Gastroesophageal sphincter (tissue), 3 donors: ENCODE measurements around the gene BTBD9.

Source experiments
- EP300 ChIP-seq: sonication (generic); formaldehyde crosslinking; IDR thresholded peaks from one replicate; pipeline ENCODE4 v1.6.1; 2017; ENCODE audit warnings: antibody characterized with exemption, mild to moderate bottlenecking
- POLR2A ChIP-seq, 2 donors: fragments of 450-650 bp; IDR thresholded peaks; one replicate each; pipeline ENCODE4 v1.6.1; 2017; ENCODE audit warnings: antibody characterized with exemption in 2 of 2, mild to moderate bottlenecking in 2 of 2, moderate library complexity in 1 of 2
- POLR2AphosphoS5 ChIP-seq: sonication (generic); formaldehyde crosslinking; IDR thresholded peaks from one replicate; pipeline ENCODE4 v1.6.1; 2017; ENCODE audit warnings: antibody characterized with exemption
- TF ChIP-seq, protein P1 (sequence below), 4 experiments: fragments of 200-600 bp in 2 of 4; fragments of 450-650 bp in 2 of 4; sonication (generic) in 1 of 4; IDR thresholded peaks; one replicate each; pipeline ENCODE4 v1.5.1; 2017 to 2019; ENCODE audit warnings: antibody characterized with exemption in 4 of 4, mild to moderate bottlenecking in 2 of 4, moderate library complexity in 2 of 4

DNA sequence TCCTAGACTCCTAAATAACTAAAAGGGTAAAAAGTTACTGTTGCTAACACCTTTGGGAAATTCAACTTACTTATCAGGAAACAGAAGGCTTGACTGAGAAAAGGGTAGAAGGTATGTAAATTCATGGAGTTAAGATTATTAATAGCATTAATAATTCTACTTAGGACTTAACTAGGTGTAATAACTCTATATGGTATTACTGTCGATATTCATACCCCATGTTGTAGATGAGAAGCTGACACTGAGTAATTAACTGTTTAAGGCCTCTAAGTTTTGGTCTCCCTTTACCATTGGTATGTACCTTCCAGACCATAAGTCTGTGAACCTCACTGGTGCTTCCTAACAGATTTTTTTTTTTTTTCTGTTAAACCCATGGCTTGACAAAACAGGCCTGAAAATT is 47.8 kb upstream of the BTBD9 start:
- TF ChIP-seq, protein P1, sequence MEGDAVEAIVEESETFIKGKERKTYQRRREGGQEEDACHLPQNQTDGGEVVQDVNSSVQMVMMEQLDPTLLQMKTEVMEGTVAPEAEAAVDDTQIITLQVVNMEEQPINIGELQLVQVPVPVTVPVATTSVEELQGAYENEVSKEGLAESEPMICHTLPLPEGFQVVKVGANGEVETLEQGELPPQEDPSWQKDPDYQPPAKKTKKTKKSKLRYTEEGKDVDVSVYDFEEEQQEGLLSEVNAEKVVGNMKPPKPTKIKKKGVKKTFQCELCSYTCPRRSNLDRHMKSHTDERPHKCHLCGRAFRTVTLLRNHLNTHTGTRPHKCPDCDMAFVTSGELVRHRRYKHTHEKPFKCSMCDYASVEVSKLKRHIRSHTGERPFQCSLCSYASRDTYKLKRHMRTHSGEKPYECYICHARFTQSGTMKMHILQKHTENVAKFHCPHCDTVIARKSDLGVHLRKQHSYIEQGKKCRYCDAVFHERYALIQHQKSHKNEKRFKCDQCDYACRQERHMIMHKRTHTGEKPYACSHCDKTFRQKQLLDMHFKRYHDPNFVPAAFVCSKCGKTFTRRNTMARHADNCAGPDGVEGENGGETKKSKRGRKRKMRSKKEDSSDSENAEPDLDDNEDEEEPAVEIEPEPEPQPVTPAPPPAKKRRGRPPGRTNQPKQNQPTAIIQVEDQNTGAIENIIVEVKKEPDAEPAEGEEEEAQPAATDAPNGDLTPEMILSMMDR (IDR thresholded peaks at IDR 0.05) = no peak
- no peak for TF ChIP-seq EP300
- TF ChIP-seq POLR2A (IDR thresholded peaks at IDR 0.05) = no peak
- no peak for TF ChIP-seq POLR2AphosphoS5
